Transverse colon (tissue), 3 donors: Measurements from ENCODE around the gene STK11IP.

Experiments
- EP300 ChIP-seq: sonication (generic); formaldehyde crosslinking; IDR thresholded peaks from one replicate; pipeline ENCODE4 v1.6.1; 2017; ENCODE audit warnings: antibody characterized with exemption, low read depth
- POLR2A ChIP-seq: fragments of 450-650 bp; IDR thresholded peaks from one replicate; pipeline ENCODE4 v1.6.1; 2016; ENCODE audit warnings: antibody characterized with exemption, mild to moderate bottlenecking, moderate library complexity
- POLR2AphosphoS5 ChIP-seq, 3 donors: sonication (generic); formaldehyde crosslinking; IDR thresholded peaks; one replicate each; pipeline ENCODE4 v1.6.1; 2016; ENCODE audit warnings: antibody characterized with exemption in 3 of 3

DNA sequence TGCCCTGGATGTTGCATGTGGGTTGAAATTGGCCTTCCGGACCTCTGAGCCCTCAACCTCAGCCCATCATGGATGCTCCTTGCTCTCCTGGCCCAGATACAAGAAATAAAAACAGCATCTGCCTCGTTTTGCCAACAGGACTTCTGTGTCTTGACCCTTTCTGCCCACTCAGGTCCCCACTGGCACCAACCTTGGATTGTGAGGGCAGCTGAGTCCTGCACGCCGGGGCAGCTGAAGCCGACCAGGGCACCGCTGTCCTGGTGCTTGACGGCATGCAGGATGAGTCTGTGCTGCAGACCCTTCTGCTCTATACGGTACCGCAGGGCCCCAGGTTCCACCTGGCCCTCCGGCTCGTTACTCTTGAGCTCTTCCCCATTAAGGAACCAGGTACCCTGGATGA is 31.0 kb upstream of the STK11IP start:
- TF ChIP-seq POLR2AphosphoS5 (IDR thresholded peaks at IDR 0.05) (no peak), POLR2A (no peak), EP300 (no peak)
